HepG2 (cell line): Measurements from ENCODE around the gene TIMM8B. TPM values are rescaled to one million over a fixed set of nuclear protein-coding genes. Genes with fewer than 3 reads are reported as not detected.

Experiments used
- ARNT2 ChIP-seq: sonication (generic); formaldehyde crosslinking; IDR thresholded peaks from 2 replicates; pipeline ENCODE4 v1.8.0; 2022; ENCODE audit warnings: mild to moderate bottlenecking, low read depth, missing genetic modification reagents, moderate library complexity
- CBX1 ChIP-seq: IDR thresholded peaks from one replicate; pipeline ENCODE4 v1.6.1; 2016; ENCODE audit warnings: antibody characterized with exemption, low read depth
- CENPT ChIP-seq: sonication (generic); formaldehyde crosslinking; IDR thresholded peaks from 2 replicates; pipeline ENCODE4 v1.8.0; 2022; ENCODE audit warnings: low read depth, mild to moderate bottlenecking, moderate library complexity, missing genetic modification reagents
- EHMT2 ChIP-seq: fragments of 200-600 bp; sonication (generic); IDR thresholded peaks from 2 replicates; pipeline ENCODE4 v1.7.0; 2017; ENCODE audit warnings: antibody characterized with exemption, low read depth, low read length, borderline replicate concordance
- HNRNPLL ChIP-seq: fragments of 200-400 bp; formaldehyde crosslinking; IDR thresholded peaks from 2 replicates; pipeline ENCODE4 v1.6.1; 2017; ENCODE audit warnings: mild to moderate bottlenecking, low read depth, low read length; ENCODE audit not compliant: poor library complexity, severe bottlenecking
- JARID2 ChIP-seq: sonication (generic); formaldehyde crosslinking; IDR thresholded peaks from 2 replicates; pipeline ENCODE4 v1.8.1; 2023; ENCODE audit warnings: missing genetic modification reagents, inconsistent platforms; ENCODE audit not compliant: insufficient replicate concordance
- KAT2B ChIP-seq: fragments of 150-350 bp; IDR thresholded peaks from 2 replicates; pipeline ENCODE4 v1.6.1; 2014; ENCODE audit warnings: low read depth, low read length, borderline replicate concordance
- MED8 ChIP-seq: sonication (generic); formaldehyde crosslinking; IDR thresholded peaks from 2 replicates; pipeline ENCODE4 v1.8.1; 2023; ENCODE audit warnings: mild to moderate bottlenecking, missing genetic modification reagents; ENCODE audit not compliant: insufficient replicate concordance
- NPAS2 ChIP-seq: sonication (generic); formaldehyde crosslinking; IDR thresholded peaks from 2 replicates; pipeline ENCODE4 v1.8.0; 2022; ENCODE audit warnings: mild to moderate bottlenecking, missing genetic modification reagents, borderline replicate concordance
- NR2F2 ChIP-seq: IDR thresholded peaks from 2 replicates; pipeline ENCODE4 v1.6.1; 2012; ENCODE audit warnings: low read depth, inconsistent platforms, borderline replicate concordance
- PHB2 ChIP-seq: fragments of 450-650 bp; IDR thresholded peaks from 2 replicates; pipeline ENCODE4 v1.6.1; 2018; ENCODE audit not compliant: partially characterized antibody
- SKIL ChIP-seq: sonication (generic); formaldehyde crosslinking; IDR thresholded peaks from 2 replicates; pipeline ENCODE4 v1.8.0; 2022; ENCODE audit warnings: missing genetic modification reagents, mild to moderate bottlenecking, moderate library complexity, borderline replicate concordance
- SOX13 ChIP-seq, 3 experiments: fragments of 450-650 bp in 1 of 3; sonication (generic) in 1 of 3; formaldehyde crosslinking in 1 of 3; IDR thresholded peaks in 2 of 3; conservative IDR thresholded peaks in 1 of 3; 2 replicates each; pipeline versions ENCODE4 v1.5.0 to v1.6.1; 2016 to 2020; ENCODE audit warnings: antibody characterized with exemption in 1 of 3, mild to moderate bottlenecking in 1 of 3, missing compliant biosample characterization in 1 of 3, missing genetic modification reagents in 1 of 3, moderate library complexity in 1 of 3
- TMF1 ChIP-seq: sonication (generic); formaldehyde crosslinking; IDR thresholded peaks from 2 replicates; pipeline ENCODE4 v1.8.1; 2022; ENCODE audit warnings: low read depth, missing genetic modification reagents
- ZFP90 ChIP-seq: sonication (generic); formaldehyde crosslinking; IDR thresholded peaks from 2 replicates; pipeline ENCODE4 v1.8.0; 2022; ENCODE audit warnings: missing genetic modification reagents, mild to moderate bottlenecking, inconsistent platforms, borderline replicate concordance
- ZNF136 ChIP-seq: sonication (generic); formaldehyde crosslinking; IDR thresholded peaks from 2 replicates; pipeline ENCODE4 v1.8.1; 2022; ENCODE audit warnings: low read depth, mild to moderate bottlenecking, moderate library complexity, missing genetic modification reagents
- ZNF501 ChIP-seq: sonication (generic); formaldehyde crosslinking; IDR thresholded peaks from 2 replicates; pipeline ENCODE4 v1.5.1; 2020; ENCODE audit warnings: mild to moderate bottlenecking, moderate library complexity, missing genetic modification reagents
- ZNF547 ChIP-seq: sonication (generic); formaldehyde crosslinking; IDR thresholded peaks from 2 replicates; pipeline ENCODE4 v1.5.1; 2020; ENCODE audit warnings: mild to moderate bottlenecking, missing genetic modification reagents
- ZNF557 ChIP-seq: sonication (generic); formaldehyde crosslinking; IDR thresholded peaks from 2 replicates; pipeline ENCODE4 v1.4.0; 2020; ENCODE audit warnings: missing genetic modification reagents
- ZNF572 ChIP-seq: sonication (generic); formaldehyde crosslinking; IDR thresholded peaks from 2 replicates; pipeline ENCODE4 v1.5.1; 2020; ENCODE audit warnings: mild to moderate bottlenecking, missing genetic modification reagents
- ZNF607 ChIP-seq: sonication (generic); formaldehyde crosslinking; IDR thresholded peaks from 2 replicates; pipeline ENCODE4 v1.5.1; 2020; ENCODE audit warnings: missing genetic modification reagents, mild to moderate bottlenecking, borderline replicate concordance
- polyA plus RNA-seq, 8 experiments: library from polyadenylated mRNA; depleted of rRNA in 3 of 8; stranded (reverse) in 7 of 8; unstranded in 1 of 8; fragments of >200 nt; fragmentation: Illumina TruSeq in 4 of 8; extraction: Trizol in 4 of 8; gene quantifications; 2 replicates each; pipeline versions ENCODE4 v1.2.1 to v1.2.3, GENCODE V29; 2011 to 2016; ENCODE audit warnings: low read depth in 4 of 8, missing spikeins in 1 of 8, mixed read lengths in 1 of 8; ENCODE audit not compliant: insufficient read depth in 1 of 8
- total RNA-seq, 5 experiments: library from RNA; depleted of rRNA; stranded (reverse); fragments of >200 nt; fragmentation: Illumina TruSeq; extraction: Trizol; gene quantifications; 2 replicates each; pipeline ENCODE4 v1.2.3, GENCODE V29; 2016; ENCODE audit warnings: low read depth in 1 of 5
- TF ChIP-seq, protein P1 (sequence below): sonication (generic); formaldehyde crosslinking; IDR thresholded peaks from 2 replicates; pipeline ENCODE4 v1.5.0; 2020; ENCODE audit warnings: mild to moderate bottlenecking, missing genetic modification reagents

TIMM8B gene
- total and polyA plus RNA-seq, 2 of the 13 experiments (the other 11 are each of a cell fraction or from before 2014, with no cell fraction given) = 84.5 to 98.3 TPM

DNA sequence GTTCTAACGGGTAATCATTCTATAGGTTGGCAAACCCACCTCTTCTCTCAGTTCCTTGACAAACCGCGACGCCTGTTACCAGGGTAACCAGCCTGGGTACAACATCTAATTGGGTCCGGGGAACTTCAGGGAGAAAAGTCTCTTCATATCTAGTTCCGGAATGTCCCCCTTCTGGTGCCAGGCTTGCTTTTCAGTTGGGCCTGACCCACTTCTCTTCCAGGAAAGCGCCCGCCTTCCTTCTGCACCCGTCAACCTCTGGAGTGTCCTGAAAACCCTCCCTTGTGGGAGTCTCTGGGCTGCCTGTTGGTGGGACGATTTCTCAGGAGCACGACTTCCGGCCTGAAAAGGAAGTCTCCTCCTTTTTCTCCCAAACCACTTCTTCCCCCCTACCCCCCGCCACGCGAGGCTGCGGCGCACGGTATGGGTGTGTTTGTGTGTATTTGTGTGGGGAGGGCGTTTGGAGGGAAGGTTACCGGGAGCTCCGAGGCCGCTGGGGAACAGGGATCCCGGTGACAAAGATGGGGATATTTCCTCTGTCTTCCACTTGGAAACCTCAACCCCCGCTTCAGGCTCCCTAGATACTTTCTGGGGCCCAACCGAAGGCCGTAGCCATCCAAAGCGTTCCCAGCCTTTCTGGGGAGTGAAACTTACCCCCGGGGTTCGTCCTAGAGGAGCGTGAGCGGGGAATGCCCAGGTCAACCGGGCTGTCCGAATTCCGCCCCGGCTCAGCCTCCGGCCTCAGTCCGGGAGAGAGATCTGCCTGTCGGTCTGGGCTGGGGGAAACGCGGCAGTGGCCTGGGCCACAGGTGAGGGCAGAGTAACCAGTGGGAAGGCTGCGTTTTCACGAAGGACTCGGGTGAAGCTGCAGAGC is 12.4 kb downstream of the TIMM8B start, which contains the start of the genes NKAPD1 and PIH1D2 (continued):
- TF ChIP-seq ZNF501 (CRISPR knock-in tag) (peak; percentile 66), SOX13 (IDR thresholded peaks at IDR 0.05) (no peak), SOX13 (CRISPR knock-in tag; conservative IDR thresholded peaks at IDR 0.05 in 1 of 2, IDR thresholded peaks at IDR 0.05 in 1 of 2) (0 out of 4 replicates have a peak, but pooled peaks of 1 of the 2 experiments have one; percentile 13), TMF1 (CRISPR knock-in tag) (no peak), ZNF547 (0 out of 2 replicates have a peak, but pooled peaks have one; percentile 52), MED8 (CRISPR knock-in tag) (no peak), PHB2 (no peak), NPAS2 (no peak), ZNF557 (CRISPR knock-in tag) (no peak), JARID2 (no peak), ZNF607 (CRISPR knock-in tag) (no peak), CBX1 (peak; percentile 85), ZNF572 (CRISPR knock-in tag) (no peak), ARNT2 (CRISPR knock-in tag) (no peak), SKIL (CRISPR knock-in tag) (no peak), EHMT2 (peak; percentile 66; the same call in 1 of the 2 replicates), NR2F2 (peak; percentile 41; the same call in 1 of the 2 replicates), KAT2B (no peak), ZNF136 (CRISPR knock-in tag) (no peak), ZFP90 (peak; percentile 58; the same call in 1 of the 2 replicates), CENPT (CRISPR knock-in tag) (no peak), HNRNPLL (no peak)
- TF ChIP-seq, protein P1, sequence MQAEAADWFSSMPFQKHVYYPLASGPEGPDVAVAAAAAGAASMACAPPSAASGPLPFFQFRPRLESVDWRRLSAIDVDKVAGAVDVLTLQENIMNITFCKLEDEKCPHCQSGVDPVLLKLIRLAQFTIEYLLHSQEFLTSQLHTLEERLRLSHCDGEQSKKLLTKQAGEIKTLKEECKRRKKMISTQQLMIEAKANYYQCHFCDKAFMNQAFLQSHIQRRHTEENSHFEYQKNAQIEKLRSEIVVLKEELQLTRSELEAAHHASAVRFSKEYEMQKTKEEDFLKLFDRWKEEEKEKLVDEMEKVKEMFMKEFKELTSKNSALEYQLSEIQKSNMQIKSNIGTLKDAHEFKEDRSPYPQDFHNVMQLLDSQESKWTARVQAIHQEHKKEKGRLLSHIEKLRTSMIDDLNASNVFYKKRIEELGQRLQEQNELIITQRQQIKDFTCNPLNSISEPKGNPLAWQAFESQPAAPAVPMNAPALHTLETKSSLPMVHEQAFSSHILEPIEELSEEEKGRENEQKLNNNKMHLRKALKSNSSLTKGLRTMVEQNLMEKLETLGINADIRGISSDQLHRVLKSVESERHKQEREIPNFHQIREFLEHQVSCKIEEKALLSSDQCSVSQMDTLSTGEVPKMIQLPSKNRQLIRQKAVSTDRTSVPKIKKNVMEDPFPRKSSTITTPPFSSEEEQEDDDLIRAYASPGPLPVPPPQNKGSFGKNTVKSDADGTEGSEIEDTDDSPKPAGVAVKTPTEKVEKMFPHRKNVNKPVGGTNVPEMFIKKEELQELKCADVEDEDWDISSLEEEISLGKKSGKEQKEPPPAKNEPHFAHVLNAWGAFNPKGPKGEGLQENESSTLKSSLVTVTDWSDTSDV = 0 out of 2 replicates have a peak, but pooled peaks have one; percentile 23
